ENCODE measurements around the gene PPP1R9B. TPM values are rescaled to one million over a fixed set of nuclear protein-coding genes. Genes with fewer than 3 reads are reported as not detected.

Gene PPP1R9B
- total RNA-seq, 1 experiment from 2014 or later, result 61.3 TPM

GRCh38 chr17:50112694-50113093 lies 37.8 kb downstream of the PPP1R9B start:
- H3K4me1 ChIP-seq (ENCODE audit: insufficient read depth, low read length, poor library complexity, severe bottlenecking), result peaks cover 16% of the 10 kb centered on the region
- POLR2A ChIA-PET (ENCODE audit: low non-redundant PET), result interaction anchor here (0.5 kb wide), 1 partner anchor 87 kb away, joined by 4 read pairs; no protein-coding TSS in a partner anchor
- H3K27me3 ChIP-seq (replicated peaks; ENCODE audit: insufficient read depth, low read depth, low read length, poor library complexity), result no peaks in the 10 kb centered on the region
- no peak overlapping the region for H3K27ac ChIP-seq (ENCODE audit: low read depth, low read length, poor library complexity, severe bottlenecking)
- no peak for DNase-seq (ENCODE audit: low spot score)
- H3K36me3 ChIP-seq (ENCODE audit: insufficient read depth, low read length, poor library complexity, severe bottlenecking), result peaks cover 5% of the 10 kb centered on the region
- BruUV-seq (replicated peaks), result no TSS peak
- TF ChIP-seq EZH2 (IDR thresholded peaks at IDR 0.05; ENCODE audit: borderline replicate concordance, low read depth, low read length, poor library complexity, severe bottlenecking), result no peak
- TF ChIP-seq CTCF (conservative IDR thresholded peaks at IDR 0.05; ENCODE audit: low read depth, low read length), result no peak
- CTCF ChIA-PET, result interaction anchor here (1.0 kb wide), 1 partner anchor 19 kb away, joined by 4 read pairs; no protein-coding TSS in a partner anchor
- H3K4me3 ChIP-seq (ENCODE audit: low read depth, low read length, poor library complexity, severe bottlenecking), result no peak overlapping the region
- intact Hi-C loops (cut with micrococcal nuclease; ENCODE audit: unreplicated experiment), result no loop called here
- no peaks in the 10 kb centered on the region for H3K9me3 ChIP-seq (ENCODE audit: low read depth, low read length, poor library complexity, severe bottlenecking)

GRCh38 chr17:50111673-50112655 lies 38.5 kb downstream of the PPP1R9B start:
- H3K4me3 ChIP-seq (ENCODE audit: low read depth, low read length, poor library complexity, severe bottlenecking), result no peak overlapping the region
- no peaks in the 10 kb centered on the region for H3K27me3 ChIP-seq (replicated peaks; ENCODE audit: insufficient read depth, low read depth, low read length, poor library complexity)
- TF ChIP-seq EZH2 (IDR thresholded peaks at IDR 0.05; ENCODE audit: borderline replicate concordance, low read depth, low read length, poor library complexity, severe bottlenecking) (no peak), CTCF (conservative IDR thresholded peaks at IDR 0.05; ENCODE audit: low read depth, low read length) (no peak)
- H3K9me3 ChIP-seq (ENCODE audit: low read depth, low read length, poor library complexity, severe bottlenecking), result no peaks in the 10 kb centered on the region
- BruUV-seq (replicated peaks), result no TSS peak
- peaks cover 5% of the 10 kb centered on the region for H3K36me3 ChIP-seq (ENCODE audit: insufficient read depth, low read length, poor library complexity, severe bottlenecking)
- ChIA-PET CTCF (interaction anchor here (1.0 kb wide), 1 partner anchor 18 kb away, joined by 4 read pairs; no protein-coding TSS in a partner anchor), POLR2A (ENCODE audit: low non-redundant PET) (interaction anchor here (0.5 kb wide), 2 partner anchors 25 to 88 kb away, joined by 3 to 4 read pairs; no protein-coding TSS in a partner anchor)
- intact Hi-C loops (cut with micrococcal nuclease; ENCODE audit: unreplicated experiment), result no loop called here
- no peak overlapping the region for H3K27ac ChIP-seq (ENCODE audit: low read depth, low read length, poor library complexity, severe bottlenecking)
- H3K4me1 ChIP-seq (ENCODE audit: insufficient read depth, low read length, poor library complexity, severe bottlenecking), result peaks cover 16% of the 10 kb centered on the region
- no peak for DNase-seq (ENCODE audit: low spot score)

- H3K9me3 ChIP-seq (ENCODE audit: low read depth, low read length, poor library complexity, severe bottlenecking), result no peaks in the 10 kb centered on the region
- H3K36me3 ChIP-seq (ENCODE audit: insufficient read depth, low read length, poor library complexity, severe bottlenecking), result peaks cover 5% of the 10 kb centered on the region
- DNase-seq (ENCODE audit: low spot score), result no peak
- no peak overlapping the region for H3K4me3 ChIP-seq (ENCODE audit: low read depth, low read length, poor library complexity, severe bottlenecking)
- intact Hi-C loops (cut with micrococcal nuclease; ENCODE audit: unreplicated experiment), result no loop called here
- no peaks in the 10 kb centered on the region for H3K27me3 ChIP-seq (replicated peaks; ENCODE audit: insufficient read depth, low read depth, low read length, poor library complexity)
- TF ChIP-seq CTCF (conservative IDR thresholded peaks at IDR 0.05; ENCODE audit: low read depth, low read length) (no peak), EZH2 (IDR thresholded peaks at IDR 0.05; ENCODE audit: borderline replicate concordance, low read depth, low read length, poor library complexity, severe bottlenecking) (no peak)
- no TSS peak for BruUV-seq (replicated peaks)
- ChIA-PET POLR2A (ENCODE audit: low non-redundant PET) (no interaction called here), CTCF (no interaction called here)
- no peak overlapping the region for H3K27ac ChIP-seq (ENCODE audit: low read depth, low read length, poor library complexity, severe bottlenecking)
- peaks cover 15% of the 10 kb centered on the region for H3K4me1 ChIP-seq (ENCODE audit: insufficient read depth, low read length, poor library complexity, severe bottlenecking)
Measured at GRCh38 chr17:50110591-50111349, 39.7 kb downstream of the PPP1R9B start.
